Head of caudate nucleus (tissue), 42 donors: ENCODE measurements around the gene ZC3H18.

Experiments used
- DNase-seq, 42 donors: peaks; one replicate each; pipeline versions ENCODE4 v3.0.0 to v3.0.0-alpha.2; 2020 to 2021; ENCODE audit warnings: mixed read lengths in 7 of 42
- intact Hi-C: fragments of 100-400 bp; cut with DNase I; formaldehyde crosslinking; loops from one replicate; pipeline ENCODE4 v1.15.0; 2022

ZC3H18 gene

GRCh38 chr16:88628512-88628974 is 58.3 kb downstream of the ZC3H18 start:
- intact Hi-C loops, result no loop called here
- DNase-seq, result no peak

GRCh38 chr16:88629835-88630234 is 59.6 kb downstream of the ZC3H18 start:
- intact Hi-C loops, result no loop called here

GRCh38 chr16:88630433-88630832 is 60.2 kb downstream of the ZC3H18 start:
- DNase-seq, result no peak
- intact Hi-C loops, result no loop called here

More at GRCh38 chr16:88629835-88630234, 59.6 kb downstream of the ZC3H18 start:
- no peak for DNase-seq

- intact Hi-C loops, result no loop called here
- DNase-seq, result no peak
Measured at GRCh38 chr16:88630941-88631340, 60.7 kb downstream of the ZC3H18 start.

GRCh38 chr16:88631384-88631783 is 61.2 kb downstream of the ZC3H18 start:
- intact Hi-C loops, result no loop called here
- DNase-seq, result no peak

- intact Hi-C loops, result no loop called here
- DNase-seq, result no peak
Measured at GRCh38 chr16:88631920-88632586, 61.9 kb downstream of the ZC3H18 start.

GRCh38 chr16:88632587-88632930 is 62.4 kb downstream of the ZC3H18 start:
- no peak for DNase-seq
- intact Hi-C loops, result no loop called here

GRCh38 chr16:88633684-88634140 is 63.5 kb downstream of the ZC3H18 start:
- peak in 12 of 42 donors; percentile 7 to 61 (median 27) for DNase-seq
- intact Hi-C loops, result no loop called here

GRCh38 chr16:88634141-88634993 is 64.2 kb downstream of the ZC3H18 start:
- DNase-seq, result peak in 1 of 42 donors; percentile 26
- intact Hi-C loops, result no loop called here

- DNase-seq, result no peak
- intact Hi-C loops, result no loop called here
Measured at GRCh38 chr16:88634994-88635670, 64.9 kb downstream of the ZC3H18 start.

- intact Hi-C loops, result no loop called here
- DNase-seq, result no peak
Measured at GRCh38 chr16:88635671-88636319, 65.6 kb downstream of the ZC3H18 start.

- intact Hi-C loops, result no loop called here
- no peak for DNase-seq
Measured at GRCh38 chr16:88636488-88637265, 66.5 kb downstream of the ZC3H18 start.

- intact Hi-C loops, result no loop called here
- DNase-seq, result no peak
Measured at GRCh38 chr16:88638323-88639230, 68.4 kb downstream of the ZC3H18 start, which contains the start of gene IL17C. TSS of gene IL17C (plus strand) at chr16:88638572. CDS start at chr16:88638642, 70 bp downstream.

GRCh38 chr16:88639231-88640038 is 69.2 kb downstream of the ZC3H18 start:
- intact Hi-C loops, result no loop called here
- no peak for DNase-seq

- intact Hi-C loops, result no loop called here
Measured at GRCh38 chr16:88640039-88640495, 69.9 kb downstream of the ZC3H18 start.

GRCh38 chr16:88640498-88641247 is 70.5 kb downstream of the ZC3H18 start:
- intact Hi-C loops, result no loop called here
- no peak for DNase-seq

More at GRCh38 chr16:88640039-88640495, 69.9 kb downstream of the ZC3H18 start:
- no peak for DNase-seq
